Suppressor macrophage treated with lipopolysaccharide for 4 hours (primary cell): ENCODE results near the gene PLIN1.
"Not testable (repeated sequence)": the region's sequence is repeated elsewhere in the genome, so short reads cannot be mapped to it uniquely, and the experiment has no call there.

ENCODE experiments used
- DNase-seq: peaks from one replicate; pipeline ENCODE4 v3.0.0-alpha.2; 2020

Gene PLIN1, protein sequence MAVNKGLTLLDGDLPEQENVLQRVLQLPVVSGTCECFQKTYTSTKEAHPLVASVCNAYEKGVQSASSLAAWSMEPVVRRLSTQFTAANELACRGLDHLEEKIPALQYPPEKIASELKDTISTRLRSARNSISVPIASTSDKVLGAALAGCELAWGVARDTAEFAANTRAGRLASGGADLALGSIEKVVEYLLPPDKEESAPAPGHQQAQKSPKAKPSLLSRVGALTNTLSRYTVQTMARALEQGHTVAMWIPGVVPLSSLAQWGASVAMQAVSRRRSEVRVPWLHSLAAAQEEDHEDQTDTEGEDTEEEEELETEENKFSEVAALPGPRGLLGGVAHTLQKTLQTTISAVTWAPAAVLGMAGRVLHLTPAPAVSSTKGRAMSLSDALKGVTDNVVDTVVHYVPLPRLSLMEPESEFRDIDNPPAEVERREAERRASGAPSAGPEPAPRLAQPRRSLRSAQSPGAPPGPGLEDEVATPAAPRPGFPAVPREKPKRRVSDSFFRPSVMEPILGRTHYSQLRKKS

DNA sequence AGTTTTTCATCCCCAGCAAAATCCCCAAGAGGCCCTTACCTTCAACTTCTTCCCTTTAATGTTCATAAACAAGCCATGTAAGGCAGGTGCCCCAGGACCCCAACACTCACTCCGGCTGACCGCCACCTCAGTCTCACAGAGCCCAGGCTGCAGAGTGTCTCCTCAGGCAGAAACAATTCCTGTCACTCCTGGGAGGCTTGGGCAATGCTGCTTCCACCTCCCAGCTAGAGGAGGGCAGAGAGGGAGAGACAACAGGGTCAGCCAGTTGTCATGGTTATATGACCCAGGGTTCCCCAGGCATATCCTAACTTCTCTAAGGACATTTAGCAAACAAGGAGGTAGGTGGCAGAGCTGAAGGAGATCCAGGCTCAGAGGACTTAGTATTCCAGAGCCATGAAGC is at the start of gene PLIN1:
PLIN1 (minus strand) TSS at position 156 of the 400 bp plus-strand sequence. CDS start 1,878 bp downstream, outside the sequence.
- no peak for DNase-seq

DNA sequence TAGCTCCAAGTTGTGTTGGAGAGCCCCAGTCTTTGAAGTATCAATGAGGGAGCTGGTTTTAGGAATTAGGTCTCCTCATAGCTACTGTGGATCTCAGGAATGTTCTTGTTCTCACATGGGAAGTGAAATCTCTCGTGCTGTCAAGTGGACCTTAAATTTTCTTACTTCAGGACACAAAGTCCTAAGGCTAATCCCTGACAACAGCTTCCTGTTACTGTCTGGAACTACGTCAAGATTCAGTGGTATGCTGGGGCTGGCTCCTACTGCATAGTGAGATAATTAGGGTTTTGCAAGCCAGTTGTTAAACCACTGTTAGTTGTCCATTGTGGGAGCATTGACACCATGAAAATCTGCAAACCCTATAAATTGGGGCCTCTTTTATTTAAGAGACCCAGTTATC is 49.1 kb upstream of the PLIN1 start:
- DNase-seq = no peak

GRCh38 chr15:89725064-89725463 is 45.9 kb upstream of the PLIN1 start:
- no peak for DNase-seq

DNA sequence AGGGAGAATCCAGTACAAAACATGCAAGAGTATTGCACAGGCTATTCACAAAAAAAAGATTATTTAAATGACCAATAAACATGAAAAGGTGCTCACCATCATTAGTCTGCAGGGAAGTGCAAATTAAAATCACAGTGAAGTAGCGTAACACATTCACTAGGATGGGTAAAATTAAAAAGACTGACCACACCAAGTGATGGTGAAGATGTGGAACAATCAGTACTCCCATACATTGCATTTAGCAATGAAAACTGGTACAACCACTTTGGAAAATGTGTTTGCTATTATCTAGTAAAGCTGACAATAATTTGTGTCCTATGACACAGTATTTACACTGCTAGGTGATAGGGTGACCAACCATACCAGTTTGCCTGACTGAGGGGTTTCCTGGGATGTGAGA is 45.5 kb upstream of the PLIN1 start:
- no peak for DNase-seq

DNA sequence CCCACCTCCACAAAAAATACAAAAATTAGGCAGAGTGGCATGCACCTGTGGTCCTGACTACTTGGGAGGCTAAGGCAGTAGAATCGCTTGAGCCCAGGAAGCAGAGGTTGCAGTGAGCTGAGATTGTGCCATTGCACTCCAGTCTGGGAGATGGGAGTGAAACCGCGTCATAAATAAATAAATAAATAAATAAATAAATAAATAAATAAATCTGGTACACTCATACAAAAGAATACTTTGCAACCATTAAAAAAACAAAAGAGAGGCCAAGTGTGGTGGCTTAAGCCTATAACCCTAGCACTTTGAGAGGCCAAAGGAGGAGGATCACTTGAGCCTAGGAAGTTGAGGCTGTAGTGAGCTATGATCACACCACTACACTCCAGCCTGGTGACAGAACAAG is 43.9 kb upstream of the PLIN1 start:
- DNase-seq = no peak

DNA sequence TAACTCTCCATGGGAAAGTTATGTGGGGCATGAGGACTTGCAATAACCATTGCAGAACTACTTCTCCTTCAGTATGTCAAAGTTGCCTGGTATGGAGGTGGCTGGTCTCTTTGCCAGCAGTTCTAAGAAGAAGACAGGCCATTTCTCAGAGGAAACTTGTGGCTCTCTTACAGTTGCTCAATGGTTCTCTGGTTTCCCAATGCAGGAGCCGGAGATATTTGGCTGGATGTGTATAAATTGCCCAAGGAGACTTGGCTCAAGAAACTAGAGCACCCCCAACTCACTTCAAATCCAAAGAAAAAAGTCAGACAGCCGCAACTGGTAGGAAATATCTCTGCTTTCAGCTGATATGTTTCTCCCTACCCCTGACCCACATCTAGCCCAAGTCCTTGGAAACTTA is 35.6 kb upstream of the PLIN1 start:
- no peak for DNase-seq

DNA sequence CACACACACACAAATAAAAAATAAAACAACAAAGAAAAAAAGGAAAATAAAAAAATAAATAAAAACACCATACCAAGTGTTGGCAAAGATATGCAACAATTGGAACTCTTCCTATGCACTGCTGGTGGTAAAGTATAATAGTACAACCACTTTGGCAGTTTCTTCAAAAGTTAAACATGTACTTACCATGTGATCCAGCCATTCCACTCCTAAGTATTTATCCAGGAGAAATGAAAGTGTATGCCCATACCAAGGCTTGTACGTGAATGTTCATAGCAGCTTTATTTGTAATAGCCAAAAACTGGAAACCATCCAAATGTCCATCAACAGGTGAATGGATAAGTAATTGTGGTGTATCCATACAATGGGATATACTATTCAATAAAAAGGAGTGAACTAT is 28.4 kb upstream of the PLIN1 start:
- no peak for DNase-seq

DNA sequence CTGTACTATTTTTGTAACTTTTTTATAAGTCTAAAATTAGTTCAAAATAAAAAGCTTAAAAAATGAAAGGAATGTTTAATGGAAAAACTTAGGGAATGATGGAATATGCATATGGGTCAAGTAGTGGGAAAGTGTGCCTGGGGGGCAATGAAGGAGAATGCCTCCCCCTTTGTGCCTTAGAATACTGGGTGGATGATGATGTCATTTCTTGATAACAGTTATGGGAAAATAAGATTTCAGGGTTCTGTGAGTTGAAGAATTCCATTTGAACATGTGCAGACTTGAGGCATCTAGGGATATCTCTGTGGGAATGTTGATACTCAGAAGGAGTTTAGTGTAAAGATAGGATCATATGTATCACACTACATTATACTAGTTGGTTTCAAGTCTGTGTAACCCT is 25.2 kb upstream of the PLIN1 start:
- DNase-seq = no peak

DNA sequence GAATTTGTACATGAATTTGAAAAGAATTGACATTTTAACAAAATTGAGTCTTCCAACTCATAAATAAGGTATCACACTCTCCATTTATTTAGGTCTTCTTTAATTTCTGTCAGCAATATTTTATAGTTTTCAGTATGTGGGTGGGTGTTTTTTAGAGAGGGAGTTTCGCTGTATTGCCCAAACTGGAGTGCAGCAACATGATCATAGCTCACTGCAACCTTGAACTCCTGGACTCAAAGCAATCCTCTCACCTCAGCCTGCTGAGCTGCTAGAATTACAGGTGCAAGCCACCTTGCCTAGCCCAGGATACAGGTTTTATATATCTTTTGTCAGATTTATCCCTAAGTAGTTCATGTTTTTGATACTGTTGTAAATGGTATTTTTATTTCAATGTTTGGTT is 16.0 kb upstream of the PLIN1 start:
- DNase-seq = no peak

- no peak for DNase-seq
These were observed 14.5 kb upstream of the PLIN1 start for GRCh38 chr15:89693696-89694095.

DNA sequence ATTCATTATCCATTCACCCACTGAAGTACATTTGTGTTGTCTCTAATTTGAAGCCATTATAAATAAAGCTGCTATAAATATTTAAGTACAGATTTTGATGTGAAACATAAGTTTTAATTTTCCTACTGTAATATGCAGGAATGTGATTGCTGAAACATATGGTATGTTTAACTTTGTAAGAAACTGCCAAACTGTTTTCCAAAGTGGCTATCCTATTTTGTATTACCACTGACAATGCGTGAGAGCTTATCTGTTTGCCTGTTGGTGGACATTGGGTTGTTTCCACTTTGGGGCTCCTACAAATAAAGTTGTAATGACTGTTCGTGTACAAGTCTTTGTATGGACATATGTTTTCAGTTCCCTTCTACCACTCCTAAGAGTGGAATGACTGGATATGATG is 13.9 kb upstream of the PLIN1 start:
- DNase-seq = no peak

- peak; percentile 83 for DNase-seq
These were observed 11.4 kb upstream of the PLIN1 start, which contains the start of the genes PEX11A and WDR93 for GRCh38 chr15:89690276-89691218. Gene PEX11A (minus strand): TSS chr15:89690754. CDS start chr15:89690632, 122 bp downstream. Gene WDR93 (plus strand): TSS chr15:89690811. CDS start chr15:89701747, 10,936 bp downstream.

- DNase-seq = not testable (repeated sequence)
These were observed 10.7 kb upstream of the PLIN1 start for GRCh38 chr15:89689930-89690275.

- no peak for DNase-seq
These were observed 7.4 kb upstream of the PLIN1 start for GRCh38 chr15:89686522-89686921.

GRCh38 chr15:89685995-89686394 is 6.8 kb upstream of the PLIN1 start:
- no peak for DNase-seq

DNA sequence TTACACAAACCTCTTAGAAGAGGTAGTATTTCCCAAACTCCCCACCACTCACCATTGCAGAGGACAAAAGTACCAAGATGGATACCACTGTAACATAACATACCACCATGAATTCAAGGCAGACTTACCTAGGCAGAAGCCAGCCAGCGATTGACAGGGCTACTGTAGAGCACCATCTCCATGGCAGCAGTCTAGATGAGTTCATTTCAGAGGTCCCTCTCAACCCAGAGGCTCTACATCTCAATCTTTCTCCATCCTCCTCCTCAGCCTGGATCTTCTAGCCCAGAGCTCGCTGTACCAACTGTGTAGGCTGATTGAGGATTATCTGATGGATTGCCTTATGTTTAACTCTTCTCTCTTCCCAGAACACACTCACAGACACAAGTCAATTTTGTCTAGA is 2.0 kb upstream of the PLIN1 start:
- DNase-seq = no peak

- no peak for DNase-seq
These were observed 1.2 kb upstream of the PLIN1 start for GRCh38 chr15:89680282-89680873.

- no peak for DNase-seq
These were observed 1.8 kb downstream of the PLIN1 start for GRCh38 chr15:89677381-89677780.

GRCh38 chr15:89675606-89676005 is 3.6 kb downstream of the PLIN1 start:
- no peak for DNase-seq

DNA sequence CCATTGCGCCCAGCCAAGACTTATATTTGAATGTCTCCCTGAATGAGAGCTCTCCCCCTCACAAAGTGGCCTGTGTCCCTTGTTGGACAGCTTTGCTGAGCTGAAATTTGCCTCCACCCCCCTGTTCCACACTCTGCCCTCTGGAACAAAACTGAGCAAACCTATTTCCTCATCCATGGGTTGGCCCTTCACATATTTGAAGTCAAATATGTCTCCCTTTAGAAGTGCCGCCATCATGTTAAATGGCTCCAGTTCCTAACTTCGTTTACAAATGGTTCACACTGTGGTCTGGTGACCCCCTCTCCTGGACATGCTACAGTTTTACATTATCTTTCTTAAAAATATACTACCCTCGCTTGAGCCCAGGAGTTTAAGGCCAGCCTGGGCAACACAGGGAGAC is 4.6 kb downstream of the PLIN1 start:
- no peak for DNase-seq

GRCh38 chr15:89673165-89673512 is 6.0 kb downstream of the PLIN1 start:
- DNase-seq = peak; percentile 20

DNA sequence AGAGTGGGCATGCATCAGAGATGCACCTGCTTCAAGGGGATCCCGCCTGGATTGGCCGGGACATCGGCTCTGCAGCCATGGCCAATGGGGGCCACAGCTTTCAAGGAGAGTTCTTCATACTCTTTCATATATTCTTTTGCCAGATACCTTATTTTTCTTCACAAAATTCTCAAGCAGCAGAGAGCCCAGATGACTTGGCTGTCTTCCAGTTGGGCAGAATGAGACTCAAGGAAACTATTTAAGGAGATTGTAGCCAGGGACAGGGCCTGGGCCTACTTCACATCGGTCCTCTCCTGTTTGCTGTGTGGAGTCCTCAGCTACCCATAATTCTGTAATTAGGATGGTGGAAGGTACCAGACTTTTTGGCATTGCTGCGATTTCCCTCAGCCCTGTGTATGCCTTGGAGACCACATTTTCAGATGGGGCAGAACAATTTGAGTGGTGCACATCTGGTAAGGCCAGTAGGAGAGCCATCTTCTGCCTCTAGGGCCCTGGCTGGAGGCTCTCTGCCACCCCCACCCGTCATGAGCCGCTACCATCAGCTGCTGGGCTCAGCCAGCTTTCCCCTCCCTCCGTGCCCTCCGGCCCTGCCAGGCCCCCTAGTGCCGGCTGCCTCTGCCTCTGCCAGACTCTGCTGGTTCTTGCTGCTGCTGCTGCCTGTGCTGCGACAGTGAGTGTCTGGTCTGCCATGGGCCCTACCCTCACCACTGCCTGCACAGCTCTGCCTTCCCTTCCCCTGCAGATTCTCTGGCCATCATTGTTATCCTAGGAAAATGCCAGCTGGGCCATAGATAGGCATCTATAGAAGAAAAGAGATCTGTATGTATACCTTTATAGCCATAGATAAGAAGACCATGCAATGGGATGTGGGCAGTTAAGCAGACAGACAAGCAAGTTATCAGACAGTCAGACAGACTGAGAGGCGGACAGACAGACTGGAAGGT is 6.7 kb downstream of the PLIN1 start:
- DNase-seq = no peak
